GM21367 (cell line): ENCODE data around the gene ACSL5.
"Not testable (repeated sequence)": the region's sequence is repeated elsewhere in the genome, so short reads cannot be mapped to it uniquely, and the experiment has no call there.

Experiments
- ATAC-seq: cut with Tn5 transposase; IDR thresholded peaks from one replicate; pipeline ENCODE4 v1.9.1; 2021; ENCODE audit not compliant: unreplicated experiment

ACSL5 gene

GRCh38 chr10:112406806-112407205 lies 32.9 kb downstream of the ACSL5 start:
- ATAC-seq = not testable (repeated sequence)

GRCh38 chr10:112407696-112408095 lies 33.8 kb downstream of the ACSL5 start:
- no peak for ATAC-seq

DNA sequence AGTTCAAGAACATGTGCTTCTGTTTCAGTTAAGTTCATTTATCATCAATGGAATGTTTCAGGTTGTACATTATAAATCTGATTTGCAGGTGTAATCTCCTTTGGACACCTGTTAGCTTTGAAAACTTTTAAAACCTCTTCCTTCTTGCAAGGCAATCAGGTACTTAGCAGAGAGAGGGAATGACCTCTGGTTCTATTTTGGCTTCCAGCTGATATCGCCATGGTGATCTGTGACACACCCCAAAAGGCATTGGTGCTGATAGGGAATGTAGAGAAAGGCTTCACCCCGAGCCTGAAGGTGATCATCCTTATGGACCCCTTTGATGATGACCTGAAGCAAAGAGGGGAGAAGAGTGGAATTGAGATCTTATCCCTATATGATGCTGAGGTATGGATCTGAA lies 35.4 kb downstream of the ACSL5 start:
- no peak for ATAC-seq

GRCh38 chr10:112409755-112410154 lies 35.8 kb downstream of the ACSL5 start:
- no peak for ATAC-seq

- ATAC-seq = no peak
Observed at GRCh38 chr10:112412696-112413095, 38.8 kb downstream of the ACSL5 start.

- no peak for ATAC-seq
Observed at GRCh38 chr10:112421731-112422130, 47.8 kb downstream of the ACSL5 start.

DNA sequence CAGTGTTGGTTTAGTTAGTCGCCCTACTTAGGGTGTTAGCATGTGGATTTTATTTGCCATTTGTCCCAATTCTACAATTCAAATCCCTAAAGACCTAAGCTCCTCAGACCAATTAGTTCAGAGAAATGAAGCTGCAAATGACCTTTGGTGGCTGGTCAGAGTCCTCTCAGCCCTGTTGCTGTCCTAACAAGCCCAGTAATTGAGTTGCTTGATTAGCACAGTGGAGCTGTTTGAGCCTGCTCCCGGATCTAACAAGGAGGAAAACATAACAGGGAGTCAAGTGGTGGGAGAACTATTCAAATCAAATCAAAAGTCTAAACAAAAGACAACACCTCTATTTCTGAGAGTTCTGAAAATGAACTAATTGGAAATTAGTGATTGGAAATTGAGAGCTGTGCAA lies 50.7 kb downstream of the ACSL5 start:
- ATAC-seq = no peak

GRCh38 chr10:112426111-112426510 lies 52.2 kb downstream of the ACSL5 start:
- no peak for ATAC-seq

- no peak for ATAC-seq
Observed at GRCh38 chr10:112429147-112429546, 55.2 kb downstream of the ACSL5 start.

DNA sequence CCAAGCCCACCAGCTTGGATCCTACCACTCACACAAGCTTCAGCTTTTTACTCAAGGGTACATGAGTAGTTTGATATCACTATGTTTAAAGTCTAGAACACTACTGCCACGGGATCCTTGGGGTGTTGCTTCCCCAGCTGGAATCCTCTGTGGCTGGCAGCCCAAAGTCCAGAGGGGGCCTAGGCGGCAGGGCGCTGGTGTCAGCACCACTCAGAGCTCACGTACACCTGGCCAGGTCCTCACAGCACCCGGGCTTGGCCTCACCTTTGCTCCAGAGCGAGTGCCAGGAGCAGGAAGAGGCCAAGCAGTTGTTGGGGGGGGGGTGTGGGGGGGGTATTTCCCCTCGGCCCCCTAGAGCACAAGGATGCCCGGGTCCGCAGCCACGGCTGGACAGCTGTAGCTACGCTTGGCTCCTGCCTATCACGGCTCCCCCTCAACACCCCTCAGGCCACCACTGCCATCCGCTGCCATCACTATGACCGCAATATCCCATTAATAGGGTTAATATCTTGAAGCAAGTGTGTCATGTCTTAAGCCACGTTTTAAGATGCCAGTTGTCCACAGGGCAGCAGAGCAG lies 55.8 kb downstream of the ACSL5 start:
- ATAC-seq = no peak

DNA sequence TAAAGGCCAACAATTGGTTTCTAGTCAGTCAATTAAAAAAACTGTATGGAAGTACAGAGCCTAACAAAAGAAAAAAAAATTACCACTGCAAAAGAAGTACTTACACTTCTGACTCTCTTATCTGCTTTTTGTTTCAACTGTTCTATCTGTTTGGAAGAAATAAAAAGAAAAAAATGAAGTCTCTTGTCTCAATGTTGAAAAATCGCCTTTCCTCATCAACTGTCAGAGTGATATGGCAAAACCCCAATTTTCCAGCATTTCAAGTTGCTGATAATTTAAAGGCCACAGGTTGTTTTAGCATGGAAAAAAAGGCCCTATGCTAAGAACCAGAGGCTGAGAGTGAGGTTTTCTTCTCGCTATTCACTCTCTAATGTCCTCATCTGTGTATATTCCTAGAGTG lies 59.2 kb downstream of the ACSL5 start:
- ATAC-seq = no peak

DNA sequence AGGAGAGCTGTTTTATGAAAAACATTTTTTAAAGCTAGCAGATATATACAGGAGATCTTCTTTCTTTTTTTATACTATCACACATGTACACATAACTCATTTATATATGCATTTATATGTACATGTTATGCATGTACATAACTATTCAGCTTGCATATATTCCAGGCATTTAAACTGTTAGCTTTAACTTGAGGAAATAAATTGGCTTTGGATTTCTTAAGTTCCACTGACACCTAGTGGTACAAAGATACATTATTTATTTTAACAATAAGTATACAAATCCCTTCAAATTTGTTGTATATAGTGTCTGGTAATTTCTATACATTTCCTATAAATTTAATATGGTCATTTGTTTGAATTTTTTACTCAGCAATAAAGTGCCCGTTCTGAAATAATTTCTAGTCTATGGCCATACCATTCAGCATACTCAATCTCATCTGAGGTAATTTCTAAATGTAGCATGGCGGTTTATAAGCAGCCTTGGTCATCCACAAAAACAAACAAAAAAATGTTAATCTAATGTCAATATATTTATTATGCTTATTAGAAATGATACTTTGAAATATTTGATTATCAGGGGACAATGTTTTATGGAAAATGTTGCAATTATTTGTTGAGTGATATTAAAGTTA lies 61.2 kb downstream of the ACSL5 start:
- ATAC-seq = no peak

DNA sequence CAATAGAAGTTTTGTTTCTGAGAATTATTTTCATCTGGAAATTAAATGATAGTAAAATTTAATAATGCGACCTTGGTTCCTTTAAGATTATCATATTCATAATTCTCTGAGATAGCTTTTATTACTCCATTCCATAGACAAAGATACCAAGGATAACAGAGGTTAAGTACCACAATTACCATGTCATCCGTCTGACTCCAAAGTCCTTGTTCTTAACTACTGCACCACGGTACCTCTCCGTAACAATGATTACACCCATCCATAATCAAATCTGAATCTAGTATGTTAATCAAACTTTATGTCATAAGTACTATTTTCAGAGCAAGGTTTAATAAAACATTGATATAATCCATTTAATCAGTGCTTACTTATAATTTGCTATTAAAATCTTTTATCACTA lies 64.4 kb downstream of the ACSL5 start:
- no peak for ATAC-seq

DNA sequence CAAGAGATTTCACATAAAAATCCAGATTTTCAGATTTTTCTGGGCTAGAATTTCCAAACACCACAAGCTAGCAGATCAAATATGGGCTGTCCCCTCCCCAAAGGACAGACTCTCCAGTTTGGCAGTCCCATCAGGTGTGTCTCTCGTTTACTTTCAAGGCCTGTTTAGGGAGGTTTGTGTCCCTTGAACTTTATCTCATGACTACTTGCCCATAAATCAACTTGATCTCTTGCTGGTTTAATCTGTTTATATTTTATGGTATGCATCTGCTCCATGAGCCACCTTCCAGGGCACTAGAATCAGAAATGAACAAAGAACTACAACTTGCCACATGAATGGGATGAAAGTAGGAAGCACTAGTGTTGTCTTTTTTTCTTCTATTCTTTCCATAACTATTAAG lies 67.6 kb downstream of the ACSL5 start:
- no peak for ATAC-seq

- no peak for ATAC-seq
Observed at GRCh38 chr10:112442063-112442462, 68.1 kb downstream of the ACSL5 start.

GRCh38 chr10:112446055-112446854 lies 72.3 kb downstream of the ACSL5 start:
- ATAC-seq = no peak

GRCh38 chr10:112446855-112447619 lies 73.1 kb downstream of the ACSL5 start, which contains the start of the genes VTI1A and ZDHHC6:
TSS of gene VTI1A (plus strand) at chr10:112447215. CDS start at chr10:112447374, 159 bp downstream.
TSS of gene ZDHHC6 (minus strand) at chr10:112446914. CDS start at chr10:112445436, 1,478 bp downstream.
- peak; percentile 88 for ATAC-seq

DNA sequence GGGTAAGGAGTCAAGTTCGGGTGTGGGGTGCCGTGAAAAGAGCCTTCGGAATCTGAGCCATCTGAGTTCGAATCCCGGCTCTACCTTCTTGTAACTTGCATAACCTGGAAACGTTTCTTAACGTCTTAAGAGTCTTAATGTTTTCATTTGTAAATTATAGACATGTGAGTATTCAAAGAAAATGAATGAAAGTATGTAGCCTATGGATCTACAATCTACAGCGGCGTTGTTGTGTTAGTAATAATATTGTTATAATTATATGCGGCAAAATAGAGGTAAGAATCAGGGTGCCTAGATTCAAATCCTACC lies 73.7 kb downstream of the ACSL5 start:
- no peak for ATAC-seq

DNA sequence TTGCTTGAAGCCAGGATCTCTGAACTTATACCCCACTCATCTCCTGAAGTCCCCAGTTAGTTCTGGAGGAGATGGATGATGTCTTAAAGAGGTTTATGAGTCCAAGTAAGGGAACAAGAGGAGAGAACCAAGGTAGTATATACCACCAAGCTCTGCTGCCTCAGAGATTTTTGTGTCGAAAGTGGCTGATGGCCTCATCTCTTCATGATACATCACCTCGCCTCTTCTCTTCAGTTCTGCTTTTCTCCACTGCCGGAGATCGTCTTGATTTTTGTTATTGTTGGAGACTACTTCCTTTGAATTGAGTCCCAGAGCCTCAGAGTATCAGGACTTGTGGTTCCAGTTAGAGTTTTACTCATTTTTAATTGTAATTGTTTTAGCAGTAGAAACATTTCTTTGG lies 75.0 kb downstream of the ACSL5 start:
- no peak for ATAC-seq

- ATAC-seq = no peak
Observed at GRCh38 chr10:112454910-112455779, 81.2 kb downstream of the ACSL5 start.

- no peak for ATAC-seq
Observed at GRCh38 chr10:112456533-112456932, 82.6 kb downstream of the ACSL5 start.
